WTC11 (cell line): Measurements from ENCODE around the gene VGF.

Experiments
- CREB1 ChIP-seq: sonication (generic); formaldehyde crosslinking; IDR thresholded peaks from 2 replicates; pipeline ENCODE4 v1.8.0; 2023; ENCODE audit warnings: mild to moderate bottlenecking, missing genetic modification reagents
- SMAD4 ChIP-seq: sonication (generic); formaldehyde crosslinking; IDR thresholded peaks from 2 replicates; pipeline ENCODE4 v1.8.0; 2022; ENCODE audit warnings: mild to moderate bottlenecking, missing genetic modification reagents
- TCF7 ChIP-seq: sonication (generic); formaldehyde crosslinking; IDR thresholded peaks from 2 replicates; pipeline ENCODE4 v1.8.0; 2022; ENCODE audit warnings: mild to moderate bottlenecking, low read depth, missing genetic modification reagents, moderate library complexity
- TF ChIP-seq, protein P1 (sequence below): sonication (generic); formaldehyde crosslinking; IDR thresholded peaks from 2 replicates; pipeline ENCODE4 v1.8.1; 2023; ENCODE audit warnings: mild to moderate bottlenecking, moderate library complexity, missing genetic modification reagents
- TF ChIP-seq, protein P2 (sequence below): fragments of 200-600 bp; IDR thresholded peaks from 2 replicates; pipeline ENCODE4 v1.8.0; 2022; ENCODE audit warnings: antibody characterized with exemption
- TF ChIP-seq, protein P3 (sequence below): sonication (generic); formaldehyde crosslinking; IDR thresholded peaks from 2 replicates; pipeline ENCODE4 v1.8.1; 2023; ENCODE audit warnings: mild to moderate bottlenecking, missing genetic modification reagents, moderate library complexity
- TF ChIP-seq, protein P4 (sequence below): sonication (generic); formaldehyde crosslinking; IDR thresholded peaks from 2 replicates; pipeline ENCODE4 v1.8.1; 2022; ENCODE audit warnings: mild to moderate bottlenecking, missing genetic modification reagents, moderate library complexity, borderline replicate concordance

DNA sequence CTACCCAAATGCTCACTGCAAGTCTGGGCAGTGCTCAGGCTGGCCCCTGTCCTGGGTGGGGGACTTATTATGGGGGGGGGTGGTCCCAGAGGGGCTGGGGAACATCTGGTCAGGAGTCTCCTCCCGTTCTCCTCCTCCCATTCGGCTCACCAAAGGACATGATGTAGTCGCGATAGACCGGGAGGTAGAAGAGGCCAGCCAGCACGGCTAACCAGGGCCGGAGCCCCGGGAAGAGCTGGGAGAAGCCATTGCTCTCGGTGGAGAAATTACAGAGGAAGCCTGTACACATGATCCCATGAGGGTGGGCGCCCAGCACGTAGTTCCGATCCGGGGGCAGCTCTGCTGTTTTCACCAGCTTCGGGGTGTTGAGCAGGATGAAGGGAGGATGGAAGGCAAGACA lies 33.1 kb upstream of the VGF start:
- TF ChIP-seq, protein P1, sequence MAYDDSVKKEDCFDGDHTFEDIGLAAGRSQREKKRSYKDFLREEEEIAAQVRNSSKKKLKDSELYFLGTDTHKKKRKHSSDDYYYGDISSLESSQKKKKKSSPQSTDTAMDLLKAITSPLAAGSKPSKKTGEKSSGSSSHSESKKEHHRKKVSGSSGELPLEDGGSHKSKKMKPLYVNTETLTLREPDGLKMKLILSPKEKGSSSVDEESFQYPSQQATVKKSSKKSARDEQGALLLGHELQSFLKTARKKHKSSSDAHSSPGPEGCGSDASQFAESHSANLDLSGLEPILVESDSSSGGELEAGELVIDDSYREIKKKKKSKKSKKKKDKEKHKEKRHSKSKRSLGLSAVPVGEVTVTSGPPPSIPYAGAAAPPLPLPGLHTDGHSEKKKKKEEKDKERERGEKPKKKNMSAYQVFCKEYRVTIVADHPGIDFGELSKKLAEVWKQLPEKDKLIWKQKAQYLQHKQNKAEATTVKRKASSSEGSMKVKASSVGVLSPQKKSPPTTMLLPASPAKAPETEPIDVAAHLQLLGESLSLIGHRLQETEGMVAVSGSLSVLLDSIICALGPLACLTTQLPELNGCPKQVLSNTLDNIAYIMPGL, result no peak
- TF ChIP-seq, protein P2, sequence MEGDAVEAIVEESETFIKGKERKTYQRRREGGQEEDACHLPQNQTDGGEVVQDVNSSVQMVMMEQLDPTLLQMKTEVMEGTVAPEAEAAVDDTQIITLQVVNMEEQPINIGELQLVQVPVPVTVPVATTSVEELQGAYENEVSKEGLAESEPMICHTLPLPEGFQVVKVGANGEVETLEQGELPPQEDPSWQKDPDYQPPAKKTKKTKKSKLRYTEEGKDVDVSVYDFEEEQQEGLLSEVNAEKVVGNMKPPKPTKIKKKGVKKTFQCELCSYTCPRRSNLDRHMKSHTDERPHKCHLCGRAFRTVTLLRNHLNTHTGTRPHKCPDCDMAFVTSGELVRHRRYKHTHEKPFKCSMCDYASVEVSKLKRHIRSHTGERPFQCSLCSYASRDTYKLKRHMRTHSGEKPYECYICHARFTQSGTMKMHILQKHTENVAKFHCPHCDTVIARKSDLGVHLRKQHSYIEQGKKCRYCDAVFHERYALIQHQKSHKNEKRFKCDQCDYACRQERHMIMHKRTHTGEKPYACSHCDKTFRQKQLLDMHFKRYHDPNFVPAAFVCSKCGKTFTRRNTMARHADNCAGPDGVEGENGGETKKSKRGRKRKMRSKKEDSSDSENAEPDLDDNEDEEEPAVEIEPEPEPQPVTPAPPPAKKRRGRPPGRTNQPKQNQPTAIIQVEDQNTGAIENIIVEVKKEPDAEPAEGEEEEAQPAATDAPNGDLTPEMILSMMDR, result no peak
- TF ChIP-seq CREB1 (CRISPR knock-in tag) (no peak), TCF7 (CRISPR knock-in tag) (no peak), SMAD4 (CRISPR knock-in tag) (no peak)
- TF ChIP-seq, protein P3, sequence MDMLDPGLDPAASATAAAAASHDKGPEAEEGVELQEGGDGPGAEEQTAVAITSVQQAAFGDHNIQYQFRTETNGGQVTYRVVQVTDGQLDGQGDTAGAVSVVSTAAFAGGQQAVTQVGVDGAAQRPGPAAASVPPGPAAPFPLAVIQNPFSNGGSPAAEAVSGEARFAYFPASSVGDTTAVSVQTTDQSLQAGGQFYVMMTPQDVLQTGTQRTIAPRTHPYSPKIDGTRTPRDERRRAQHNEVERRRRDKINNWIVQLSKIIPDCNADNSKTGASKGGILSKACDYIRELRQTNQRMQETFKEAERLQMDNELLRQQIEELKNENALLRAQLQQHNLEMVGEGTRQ, result no peak
- TF ChIP-seq, protein P4, sequence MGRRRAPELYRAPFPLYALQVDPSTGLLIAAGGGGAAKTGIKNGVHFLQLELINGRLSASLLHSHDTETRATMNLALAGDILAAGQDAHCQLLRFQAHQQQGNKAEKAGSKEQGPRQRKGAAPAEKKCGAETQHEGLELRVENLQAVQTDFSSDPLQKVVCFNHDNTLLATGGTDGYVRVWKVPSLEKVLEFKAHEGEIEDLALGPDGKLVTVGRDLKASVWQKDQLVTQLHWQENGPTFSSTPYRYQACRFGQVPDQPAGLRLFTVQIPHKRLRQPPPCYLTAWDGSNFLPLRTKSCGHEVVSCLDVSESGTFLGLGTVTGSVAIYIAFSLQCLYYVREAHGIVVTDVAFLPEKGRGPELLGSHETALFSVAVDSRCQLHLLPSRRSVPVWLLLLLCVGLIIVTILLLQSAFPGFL (CRISPR knock-in tag), result no peak
